Astrocyte (in vitro differentiated cells and primary cell): ENCODE results near the gene COBL.

Experiments used
- CTCF ChIP-seq: IDR thresholded peaks from 2 replicates; pipeline ENCODE4 v1.5.1; 2011; ENCODE audit warnings: low read depth, mild to moderate bottlenecking, inconsistent platforms, low read length, moderate library complexity; ENCODE audit not compliant: insufficient read depth
- EZH2 ChIP-seq: IDR thresholded peaks from 2 replicates; pipeline ENCODE4 v1.6.1; 2012; ENCODE audit warnings: mild to moderate bottlenecking, low read length, inconsistent platforms; ENCODE audit not compliant: insufficient read depth

- TF ChIP-seq CTCF, result no peak
- no peak for TF ChIP-seq EZH2
Observed at GRCh38 chr7:51290304-51290637, 26.3 kb downstream of the COBL start.
